ENCODE results near the gene MTOR.

MTOR gene

GRCh38 chr1:11187931-11188330 is 74.4 kb downstream of the MTOR start:
- no peaks in the 10 kb centered on the region for H3K79me2 ChIP-seq (ENCODE audit: insufficient read depth, low read length)
- H3K9me3 ChIP-seq (ENCODE audit: insufficient read depth, low read depth, low read length) = no peaks in the 10 kb centered on the region
- H3K4me1 ChIP-seq (ENCODE audit: insufficient read depth, low read length, poor library complexity, severe bottlenecking) = no peaks in the 10 kb centered on the region
- H3K4me2 ChIP-seq (ENCODE audit: low read depth, low read length, poor library complexity, severe bottlenecking) = no peak overlapping the region
- no peaks in the 10 kb centered on the region for H3K27me3 ChIP-seq (ENCODE audit: insufficient read depth, low read length, poor library complexity, severe bottlenecking)
- H3F3A ChIP-seq (ENCODE audit: low read depth) = no peaks in the 10 kb centered on the region
- H3K9ac ChIP-seq (ENCODE audit: low read depth, low read length, poor library complexity, severe bottlenecking) = no peak overlapping the region
- no peaks in the 10 kb centered on the region for H3K9me2 ChIP-seq (replicated peaks; ENCODE audit: low read depth, low read length)
- no peak overlapping the region for H3K4me3 ChIP-seq (ENCODE audit: low read length, poor library complexity, severe bottlenecking)
- H2AFZ ChIP-seq (ENCODE audit: low read length) = no peak overlapping the region
- no peaks in the 10 kb centered on the region for H4K20me1 ChIP-seq (ENCODE audit: insufficient read depth, low read length, poor library complexity, severe bottlenecking)
- H3K36me3 ChIP-seq (ENCODE audit: insufficient read depth, low read length) = peaks cover 44% of the 10 kb centered on the region; the same call in 1 of the 2 replicates
- no peak for TF ChIP-seq EZH2phosphoT487 (IDR thresholded peaks at IDR 0.05; ENCODE audit: borderline replicate concordance)
- TF ChIP-seq, protein P1, sequence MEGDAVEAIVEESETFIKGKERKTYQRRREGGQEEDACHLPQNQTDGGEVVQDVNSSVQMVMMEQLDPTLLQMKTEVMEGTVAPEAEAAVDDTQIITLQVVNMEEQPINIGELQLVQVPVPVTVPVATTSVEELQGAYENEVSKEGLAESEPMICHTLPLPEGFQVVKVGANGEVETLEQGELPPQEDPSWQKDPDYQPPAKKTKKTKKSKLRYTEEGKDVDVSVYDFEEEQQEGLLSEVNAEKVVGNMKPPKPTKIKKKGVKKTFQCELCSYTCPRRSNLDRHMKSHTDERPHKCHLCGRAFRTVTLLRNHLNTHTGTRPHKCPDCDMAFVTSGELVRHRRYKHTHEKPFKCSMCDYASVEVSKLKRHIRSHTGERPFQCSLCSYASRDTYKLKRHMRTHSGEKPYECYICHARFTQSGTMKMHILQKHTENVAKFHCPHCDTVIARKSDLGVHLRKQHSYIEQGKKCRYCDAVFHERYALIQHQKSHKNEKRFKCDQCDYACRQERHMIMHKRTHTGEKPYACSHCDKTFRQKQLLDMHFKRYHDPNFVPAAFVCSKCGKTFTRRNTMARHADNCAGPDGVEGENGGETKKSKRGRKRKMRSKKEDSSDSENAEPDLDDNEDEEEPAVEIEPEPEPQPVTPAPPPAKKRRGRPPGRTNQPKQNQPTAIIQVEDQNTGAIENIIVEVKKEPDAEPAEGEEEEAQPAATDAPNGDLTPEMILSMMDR (conservative IDR thresholded peaks at IDR 0.05; ENCODE audit: low read length) = no peak

- H3K79me2 ChIP-seq (ENCODE audit: insufficient read depth, low read length) = no peaks in the 10 kb centered on the region
- H3K9ac ChIP-seq (ENCODE audit: low read depth, low read length, poor library complexity, severe bottlenecking) = no peak overlapping the region
- H2AFZ ChIP-seq (ENCODE audit: low read length) = no peak overlapping the region
- H3K4me2 ChIP-seq (ENCODE audit: low read depth, low read length, poor library complexity, severe bottlenecking) = no peak overlapping the region
- no peaks in the 10 kb centered on the region for H3K27me3 ChIP-seq (ENCODE audit: insufficient read depth, low read length, poor library complexity, severe bottlenecking)
- peaks cover 45% of the 10 kb centered on the region; the same call in 1 of the 2 replicates for H3K36me3 ChIP-seq (ENCODE audit: insufficient read depth, low read length)
- H4K20me1 ChIP-seq (ENCODE audit: insufficient read depth, low read length, poor library complexity, severe bottlenecking) = no peaks in the 10 kb centered on the region
- no peaks in the 10 kb centered on the region for H3K9me2 ChIP-seq (replicated peaks; ENCODE audit: low read depth, low read length)
- H3K9me3 ChIP-seq (ENCODE audit: insufficient read depth, low read depth, low read length) = no peaks in the 10 kb centered on the region
- TF ChIP-seq EZH2phosphoT487 (IDR thresholded peaks at IDR 0.05; ENCODE audit: borderline replicate concordance) = no peak
- TF ChIP-seq, protein P1 (conservative IDR thresholded peaks at IDR 0.05; ENCODE audit: low read length) = no peak
- H3F3A ChIP-seq (ENCODE audit: low read depth) = no peaks in the 10 kb centered on the region
- H3K4me1 ChIP-seq (ENCODE audit: insufficient read depth, low read length, poor library complexity, severe bottlenecking) = no peaks in the 10 kb centered on the region
- no peak overlapping the region for H3K4me3 ChIP-seq (ENCODE audit: low read length, poor library complexity, severe bottlenecking)
These were observed 74.9 kb downstream of the MTOR start for GRCh38 chr1:11187494-11187893.

DNA sequence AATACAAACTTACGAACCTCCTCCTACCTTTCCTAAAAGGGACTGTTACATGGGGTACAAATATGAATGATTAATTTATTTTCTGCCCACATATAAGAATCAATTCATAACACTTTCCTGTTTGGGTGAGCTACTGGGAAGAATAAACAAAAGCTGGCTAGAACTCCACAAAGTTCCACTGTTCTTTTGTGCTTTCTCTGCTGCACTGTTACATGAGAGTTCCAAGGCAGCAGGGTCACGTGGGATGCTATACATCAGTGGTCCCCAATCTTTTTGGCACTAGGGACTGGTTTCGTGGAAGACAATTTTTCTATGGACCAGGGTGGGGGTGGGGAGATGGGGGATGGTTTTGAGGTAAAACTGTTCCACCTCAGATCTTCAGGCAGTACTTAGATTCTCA is 75.4 kb downstream of the MTOR start:
- Histone ChIP-seq H3K4me2 (ENCODE audit: low read depth, low read length, poor library complexity, severe bottlenecking) (no peak overlapping the region), H3K36me3 (ENCODE audit: insufficient read depth, low read length) (peaks cover 45% of the 10 kb centered on the region; the same call in 1 of the 2 replicates), H3K4me3 (ENCODE audit: low read length, poor library complexity, severe bottlenecking) (no peak overlapping the region), H3K4me1 (ENCODE audit: insufficient read depth, low read length, poor library complexity, severe bottlenecking) (no peaks in the 10 kb centered on the region), H4K20me1 (ENCODE audit: insufficient read depth, low read length, poor library complexity, severe bottlenecking) (no peaks in the 10 kb centered on the region), H3K9ac (ENCODE audit: low read depth, low read length, poor library complexity, severe bottlenecking) (no peak overlapping the region), H3K9me2 (replicated peaks; ENCODE audit: low read depth, low read length) (no peaks in the 10 kb centered on the region), H3K79me2 (ENCODE audit: insufficient read depth, low read length) (no peaks in the 10 kb centered on the region), H3K27me3 (ENCODE audit: insufficient read depth, low read length, poor library complexity, severe bottlenecking) (no peaks in the 10 kb centered on the region), H3K9me3 (ENCODE audit: insufficient read depth, low read depth, low read length) (no peaks in the 10 kb centered on the region), H3F3A (ENCODE audit: low read depth) (no peaks in the 10 kb centered on the region), H2AFZ (ENCODE audit: low read length) (no peak overlapping the region)
- TF ChIP-seq EZH2phosphoT487 (IDR thresholded peaks at IDR 0.05; ENCODE audit: borderline replicate concordance) = no peak
- TF ChIP-seq, protein P1 (conservative IDR thresholded peaks at IDR 0.05; ENCODE audit: low read length) = no peak
